GM19452 (cell line): ENCODE measurements around the gene TBC1D2.

Experiments used
- ATAC-seq: cut with Tn5 transposase; IDR thresholded peaks from one replicate; pipeline ENCODE4 v1.9.1; 2021; ENCODE audit not compliant: unreplicated experiment

The TBC1D2 gene

DNA sequence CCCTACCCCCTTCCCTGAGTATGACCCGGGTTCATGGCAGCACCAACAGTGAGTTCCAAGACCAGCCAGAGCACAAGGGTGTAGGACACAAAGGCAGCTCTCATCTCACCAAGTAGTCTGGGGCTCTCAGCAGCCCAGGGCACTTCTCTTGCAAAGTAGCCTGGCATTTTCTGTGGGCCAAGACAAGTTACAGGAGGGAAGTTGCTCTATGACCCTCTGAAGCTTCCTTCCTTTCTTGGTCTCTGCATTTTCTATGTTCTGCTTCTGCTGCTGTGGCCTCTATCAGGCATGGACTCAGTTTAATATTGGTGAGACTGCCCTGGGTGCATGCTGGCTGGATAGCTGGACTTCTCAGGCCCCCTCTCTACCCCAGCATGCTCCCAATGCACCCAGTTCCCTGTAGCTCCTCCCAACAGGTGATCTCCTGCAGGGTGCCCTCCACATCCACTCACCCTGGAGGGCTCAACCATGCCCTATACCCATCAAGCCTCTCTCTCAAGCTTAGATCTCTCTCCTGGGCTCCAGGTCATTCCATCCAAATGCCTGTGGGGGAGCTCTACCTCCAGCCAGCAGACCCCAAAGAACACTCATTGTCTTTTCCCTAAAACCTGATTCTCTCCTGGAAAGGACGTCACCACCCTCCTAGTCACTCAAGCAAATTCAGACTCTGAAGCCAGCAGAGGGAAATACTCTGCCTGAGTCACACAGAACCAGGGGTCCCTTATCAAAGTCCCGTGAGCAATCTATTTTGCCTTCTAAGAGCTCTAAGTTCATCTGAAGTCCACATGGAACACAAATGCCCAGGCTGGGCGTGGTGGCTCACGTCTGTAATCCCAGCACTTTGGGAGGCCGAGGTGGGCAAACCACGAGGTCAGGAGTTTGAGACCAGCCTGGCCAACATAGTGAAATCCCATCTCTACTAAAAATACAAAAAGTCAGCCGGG lies 13.8 kb downstream of the TBC1D2 start:
- no peak for ATAC-seq

DNA sequence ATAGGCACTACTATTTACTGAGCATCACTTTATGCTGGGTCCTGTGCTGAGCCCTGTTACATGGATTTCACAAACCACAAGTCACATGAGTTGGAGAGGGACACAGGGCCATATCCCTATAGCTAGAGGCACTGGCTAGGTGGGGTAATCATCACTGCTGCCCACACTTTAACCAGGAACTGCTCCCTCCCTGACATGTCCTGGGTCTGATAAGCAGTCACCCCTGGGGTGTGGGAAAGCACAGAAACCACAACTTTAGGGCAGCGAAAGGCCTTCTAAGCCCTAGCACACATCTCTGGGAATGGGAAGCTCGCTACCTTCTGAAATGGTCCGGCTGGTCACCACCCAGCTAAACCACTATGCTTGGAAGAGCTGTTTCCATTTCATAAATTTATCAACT lies 15.0 kb downstream of the TBC1D2 start:
- no peak for ATAC-seq

DNA sequence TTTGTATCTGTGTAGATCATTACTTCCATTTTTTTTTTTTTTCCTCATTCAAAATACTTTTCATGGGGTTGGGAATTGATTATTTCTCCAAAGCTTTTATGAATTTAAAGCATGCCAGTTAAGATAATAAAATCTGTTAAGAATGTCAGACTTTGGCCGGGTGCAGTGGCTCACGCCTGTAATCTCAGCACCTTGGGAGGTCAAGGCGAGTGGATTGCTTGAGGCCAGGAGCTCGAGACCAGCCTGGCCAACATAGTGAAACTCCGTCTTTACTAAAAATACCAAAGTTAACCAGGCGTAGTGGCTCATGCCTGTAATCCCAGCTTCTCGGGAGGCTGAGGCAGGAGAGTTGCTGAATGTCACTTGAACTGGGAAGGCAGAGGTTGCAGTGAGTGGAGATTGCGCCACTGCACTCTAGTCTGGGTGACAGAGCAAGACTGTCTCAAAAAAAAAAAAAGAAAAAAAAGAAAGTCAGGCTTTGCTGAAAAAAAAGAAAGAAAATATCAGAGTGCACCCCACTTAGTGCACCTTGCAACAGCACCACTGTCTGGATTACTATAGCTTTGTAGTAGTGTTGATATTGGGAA lies 18.5 kb downstream of the TBC1D2 start:
- no peak for ATAC-seq

DNA sequence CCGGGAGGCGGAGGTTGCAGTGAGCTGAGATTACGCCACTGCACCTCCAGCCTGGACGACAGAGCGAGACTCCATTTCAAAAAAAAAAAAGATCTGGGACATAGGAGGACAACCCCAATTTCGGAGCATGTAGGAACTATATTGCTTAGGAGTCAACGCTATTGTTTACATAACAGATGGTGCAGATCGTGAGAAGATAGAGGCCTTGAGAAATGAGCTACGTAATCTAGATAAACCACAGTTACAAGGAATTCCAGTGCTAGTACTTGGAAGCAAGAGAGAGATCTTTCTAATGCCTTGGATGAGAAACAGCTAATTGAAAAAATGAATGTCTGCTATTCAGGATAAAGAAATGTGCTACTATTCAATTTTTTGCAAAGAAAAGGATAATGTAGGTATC lies 20.3 kb downstream of the TBC1D2 start:
- no peak for ATAC-seq

DNA sequence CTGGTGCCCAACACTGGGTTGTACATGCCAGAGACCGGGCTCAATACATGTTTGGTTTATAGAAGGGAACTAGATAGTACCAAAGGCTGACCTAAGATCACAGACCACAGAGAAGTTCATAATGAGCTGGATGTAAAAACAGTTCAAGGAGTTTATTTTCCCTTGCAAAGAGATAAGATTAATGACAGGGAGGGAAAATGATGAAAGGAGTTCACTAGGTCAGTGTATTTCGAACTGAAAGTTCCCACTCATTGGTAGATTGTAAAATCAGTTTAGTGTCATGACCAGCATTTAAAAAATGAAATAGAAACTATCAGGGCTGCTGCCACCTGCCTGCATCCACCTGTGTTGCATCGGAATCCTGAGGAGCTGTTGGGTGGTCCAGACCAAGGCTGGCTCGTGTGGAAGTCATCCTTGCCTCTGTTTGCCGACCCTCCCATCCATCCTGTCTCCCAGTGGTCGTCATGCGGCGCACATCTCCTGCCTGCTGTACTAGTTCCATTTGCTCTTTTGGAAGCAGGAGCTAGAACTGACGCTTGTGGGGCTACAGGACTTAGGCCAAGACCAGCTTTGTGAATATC lies 21.1 kb downstream of the TBC1D2 start:
- no peak for ATAC-seq

DNA sequence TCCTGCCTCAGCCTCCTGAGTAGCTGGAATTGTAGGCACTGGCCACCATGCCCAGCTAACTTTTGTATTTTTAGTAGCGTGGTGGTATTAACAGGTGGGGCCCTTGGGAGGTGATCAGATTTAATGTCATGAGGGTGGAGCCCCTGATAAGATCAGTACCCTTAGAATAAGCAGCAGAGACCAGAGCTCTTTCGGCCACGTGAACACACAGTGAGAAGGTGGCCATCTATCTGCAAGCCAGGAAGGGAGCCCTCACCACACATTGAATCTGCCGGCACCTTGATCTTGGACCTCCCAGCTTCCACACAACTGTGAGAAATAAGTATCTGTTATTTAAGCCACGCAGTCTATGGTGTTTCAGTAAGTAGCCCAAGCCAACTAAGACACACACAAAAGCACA lies 22.5 kb downstream of the TBC1D2 start:
- no peak for ATAC-seq

DNA sequence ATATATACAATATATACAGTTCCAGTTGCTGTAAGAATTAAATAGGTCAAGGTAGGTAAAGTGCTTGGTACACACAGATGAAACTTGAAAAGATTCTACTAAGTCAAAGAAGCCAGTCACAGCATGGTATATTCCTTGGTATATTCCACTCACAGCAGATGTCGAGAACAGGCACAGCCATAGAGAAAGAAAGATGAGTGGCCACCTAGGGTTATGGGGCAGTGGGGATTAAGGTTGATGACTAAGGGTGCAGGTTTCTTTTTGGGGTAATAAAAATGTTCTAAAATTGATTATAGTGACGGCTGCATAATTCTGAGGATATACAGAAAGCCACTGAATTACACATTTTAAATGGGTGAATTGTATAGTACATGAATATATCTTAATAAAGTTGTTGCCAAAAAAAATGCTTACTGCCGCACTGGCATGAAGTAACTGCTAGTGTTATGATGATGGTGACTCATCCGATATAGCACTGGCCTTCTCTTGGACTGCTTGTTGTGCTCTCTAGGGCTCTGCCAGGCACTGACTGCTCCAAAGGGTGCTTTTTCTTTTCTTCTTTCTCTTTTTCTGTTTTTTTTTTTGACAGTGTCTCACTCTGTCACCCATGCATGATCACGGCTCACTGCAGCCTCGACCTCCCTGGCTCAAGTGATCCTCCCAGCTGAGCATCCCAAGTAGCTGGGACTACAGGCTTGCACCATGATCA lies 23.5 kb downstream of the TBC1D2 start:
- ATAC-seq = no peak

DNA sequence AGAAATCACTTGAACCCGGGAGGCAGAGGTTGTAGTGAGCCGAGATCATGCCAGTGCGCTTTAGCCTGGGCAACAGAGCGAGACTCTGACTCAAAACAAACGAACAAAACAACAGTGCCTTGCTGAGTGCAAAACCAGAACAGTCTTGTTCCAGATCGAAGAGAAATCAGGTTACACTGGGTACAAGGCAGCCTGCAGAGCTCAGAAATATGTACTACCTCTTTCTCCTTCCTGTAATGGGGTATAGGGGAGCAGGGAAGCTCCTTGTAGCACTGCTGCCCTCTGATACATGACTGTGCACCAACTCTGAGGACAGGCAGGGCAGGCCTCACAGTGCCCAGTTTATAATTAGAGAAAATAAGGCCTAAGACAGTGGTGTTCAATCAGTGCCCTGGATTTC lies 24.7 kb downstream of the TBC1D2 start:
- no peak for ATAC-seq

DNA sequence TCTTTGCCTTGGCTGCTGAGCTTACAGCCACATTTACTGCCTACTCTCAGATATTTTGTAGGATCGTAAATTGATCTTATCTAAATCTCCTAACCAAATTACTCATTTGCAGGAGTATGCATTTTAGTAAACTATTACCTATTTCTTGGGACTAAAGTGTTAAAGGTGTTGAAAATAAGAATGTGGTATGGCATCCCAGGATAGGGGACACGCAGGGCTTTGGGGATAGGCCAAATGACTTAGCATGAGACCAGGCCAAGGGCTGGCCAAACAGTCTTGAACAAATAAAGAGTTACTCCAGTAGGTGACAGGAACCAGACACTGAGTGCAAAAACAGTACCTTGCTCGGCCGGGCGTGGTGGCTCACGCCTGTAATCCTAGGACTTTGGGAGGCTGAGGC lies 25.1 kb downstream of the TBC1D2 start:
- ATAC-seq = no peak

DNA sequence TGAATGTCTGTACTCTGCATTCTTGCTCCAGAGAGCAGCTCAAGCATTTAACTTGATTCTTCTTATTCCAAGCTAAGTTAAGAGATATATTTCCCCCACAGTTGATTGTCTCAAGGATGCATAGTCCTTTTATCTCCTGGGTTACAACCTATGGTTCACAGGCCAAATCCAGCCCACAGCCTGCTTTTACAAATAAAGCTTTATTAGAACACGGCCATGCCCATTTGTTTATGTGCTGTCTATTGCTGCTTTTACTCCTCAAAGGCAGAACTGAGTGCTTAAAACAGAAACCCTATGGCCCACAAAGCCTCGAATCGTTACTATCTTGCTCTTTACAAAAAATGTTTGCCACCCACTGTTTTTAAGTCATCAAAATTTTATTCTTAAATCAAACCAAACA lies 25.8 kb downstream of the TBC1D2 start:
- ATAC-seq = no peak

DNA sequence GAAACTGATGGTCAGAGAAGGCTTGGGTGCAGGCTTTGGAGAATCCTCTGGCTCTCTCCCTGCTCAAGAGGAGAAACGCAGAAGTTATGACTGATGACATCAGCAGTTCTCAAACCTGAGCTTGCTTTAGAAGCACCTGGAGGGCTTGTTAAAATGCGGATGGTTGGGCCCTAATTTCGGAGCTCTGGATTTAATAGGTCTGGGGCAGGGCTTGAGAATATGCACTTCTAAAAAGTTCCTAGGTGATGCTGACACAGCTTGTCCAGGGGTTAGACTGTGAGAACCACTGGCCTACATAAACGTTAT lies 26.4 kb downstream of the TBC1D2 start:
- ATAC-seq = no peak

DNA sequence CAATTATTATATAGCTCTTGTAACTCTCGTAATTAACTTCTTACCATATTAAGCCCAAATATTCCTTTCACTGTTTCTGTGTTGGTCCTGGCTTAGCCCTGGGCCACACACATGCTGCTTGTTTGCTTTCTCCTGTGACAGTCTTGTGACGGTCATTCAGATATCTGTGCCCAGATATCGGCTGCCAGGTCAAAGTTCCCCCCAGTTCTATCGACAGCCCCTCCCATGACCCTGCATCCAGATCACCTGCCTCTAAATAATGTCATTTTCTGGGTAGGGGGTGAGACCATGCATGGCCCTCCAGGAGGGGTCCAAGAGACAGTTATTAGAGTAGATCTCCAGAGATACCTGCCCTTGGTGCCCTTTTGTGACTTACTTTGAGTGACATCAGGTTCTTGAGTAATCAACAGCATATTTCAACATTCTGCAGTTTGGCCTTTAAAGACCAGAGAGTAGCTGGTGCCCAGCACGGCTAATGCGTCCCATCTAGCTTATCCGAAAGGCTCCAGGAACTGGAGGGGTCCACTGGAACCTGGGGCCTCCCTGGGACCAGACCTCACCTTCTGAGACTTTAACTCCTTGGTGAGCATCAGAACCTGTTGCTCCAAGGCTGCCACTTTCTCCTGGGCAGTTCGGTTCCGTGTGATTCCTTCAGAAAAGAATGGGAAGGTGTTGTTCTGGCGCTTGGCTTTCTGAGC lies 26.9 kb downstream of the TBC1D2 start:
- ATAC-seq = no peak

DNA sequence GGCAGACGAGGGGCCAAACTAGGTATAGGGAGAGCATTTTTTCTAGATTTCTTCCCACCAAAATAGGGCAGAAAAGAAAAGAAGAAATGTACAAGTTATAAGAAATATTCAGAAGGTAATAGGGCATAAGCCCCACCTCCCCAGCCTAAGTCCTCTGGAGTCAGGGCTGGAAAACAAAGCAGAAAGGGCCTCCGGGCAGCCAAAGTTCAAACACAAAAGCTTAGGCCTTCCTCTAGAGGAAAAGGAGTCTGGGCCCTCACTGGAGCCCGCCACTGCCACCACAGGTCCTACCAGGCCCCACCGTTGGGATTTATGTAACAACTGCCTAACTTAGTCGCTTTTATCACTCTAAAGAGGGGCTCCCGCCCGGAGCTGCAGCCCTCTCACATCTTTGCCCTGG lies 27.6 kb downstream of the TBC1D2 start:
- no peak for ATAC-seq

DNA sequence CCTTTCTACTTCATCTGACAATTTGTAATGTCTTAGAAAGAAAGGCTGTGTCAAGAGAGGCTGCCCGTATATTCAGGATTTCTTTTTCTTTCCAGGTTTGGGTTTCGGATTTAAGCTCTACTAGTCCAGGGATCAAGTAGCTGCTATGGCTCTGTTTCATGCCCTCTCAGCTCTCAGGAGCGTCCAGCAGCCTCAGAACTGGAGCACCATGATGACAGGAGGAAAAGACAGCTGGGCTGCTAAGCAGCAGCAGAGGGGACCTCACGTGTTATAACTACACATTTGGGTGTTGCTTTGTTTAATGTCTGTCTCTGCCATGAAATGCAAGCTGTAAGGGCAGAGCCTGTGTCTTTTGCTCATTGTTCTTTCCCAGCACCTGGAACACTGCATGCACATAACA lies 28.5 kb downstream of the TBC1D2 start:
- no peak for ATAC-seq

DNA sequence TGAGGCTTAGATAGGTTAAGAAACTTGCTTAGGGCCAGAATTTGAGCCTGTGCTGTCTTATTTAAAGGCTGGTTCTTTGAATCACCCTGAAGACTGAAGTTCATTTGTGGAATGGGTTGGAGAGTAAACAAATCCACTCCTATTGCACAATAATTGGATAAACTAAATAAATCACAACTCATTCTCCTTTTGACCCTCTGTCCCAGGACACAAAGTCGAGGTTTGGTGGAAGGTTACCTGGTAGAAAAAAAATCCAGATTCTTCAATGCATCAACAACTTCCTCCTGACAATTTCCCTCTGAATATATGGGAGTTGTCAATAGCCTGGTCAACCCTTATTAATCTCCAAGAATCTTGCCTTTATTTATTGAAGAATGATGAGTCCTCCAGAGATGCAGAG lies 28.9 kb downstream of the TBC1D2 start:
- ATAC-seq = no peak

DNA sequence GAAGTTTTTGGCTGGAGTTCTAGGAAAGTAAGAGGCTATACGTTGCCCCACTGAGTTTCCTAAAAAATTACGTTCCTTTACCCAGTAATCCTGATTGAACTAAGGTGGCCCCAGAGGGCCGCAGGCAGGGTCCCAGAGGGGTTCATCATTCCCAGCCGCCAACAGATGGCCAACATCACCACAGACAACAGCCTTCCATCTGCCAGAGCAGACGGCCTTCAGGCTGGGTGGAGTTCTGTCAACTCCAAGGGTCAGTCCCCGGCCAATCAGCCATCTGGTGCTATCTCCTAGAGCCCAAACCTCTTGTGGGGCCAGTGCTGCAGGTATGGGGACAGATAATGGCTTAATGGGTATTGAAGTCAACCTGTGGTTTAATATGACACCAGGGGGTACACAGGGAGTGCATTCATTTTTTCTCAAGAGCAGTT lies 30.4 kb downstream of the TBC1D2 start:
- no peak for ATAC-seq

DNA sequence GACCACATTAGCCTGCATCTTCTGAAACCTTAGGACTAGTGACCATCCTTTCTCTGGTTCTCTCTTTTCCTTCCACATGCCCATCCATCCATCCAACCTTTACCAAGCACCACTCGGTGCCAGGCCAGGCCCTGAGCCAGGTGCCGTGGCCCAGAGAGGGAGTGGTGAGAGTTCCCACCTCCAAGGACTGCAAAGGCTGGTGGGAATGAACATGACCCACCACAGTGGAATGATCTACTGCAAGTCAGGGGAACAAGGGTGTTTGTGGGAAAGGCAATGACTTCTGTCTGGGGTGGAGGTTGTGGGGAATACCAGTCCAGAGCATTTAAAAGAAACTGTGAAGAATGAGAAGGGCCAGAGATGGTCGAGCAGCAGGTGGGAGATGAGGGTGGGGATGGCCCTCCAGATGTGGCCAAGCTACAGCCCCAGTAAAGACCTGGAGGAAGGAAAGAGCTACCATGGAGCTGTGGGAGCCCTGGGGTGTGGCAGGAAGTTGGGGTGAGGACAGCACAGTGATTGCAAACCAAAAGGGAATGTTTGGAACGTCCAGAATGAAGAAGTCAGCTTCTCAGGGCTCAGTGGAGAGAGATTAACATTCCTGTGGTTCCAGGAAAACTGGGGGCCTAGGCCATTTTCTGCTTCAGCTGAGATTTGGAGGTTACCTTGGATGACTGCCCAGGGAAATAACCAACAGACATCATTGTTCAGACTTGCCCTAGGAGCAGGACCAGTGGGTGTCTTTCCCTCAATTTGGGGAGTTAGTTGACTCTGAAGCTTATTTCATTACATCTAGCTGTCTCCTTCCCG lies 32.4 kb downstream of the TBC1D2 start:
- ATAC-seq = no peak

DNA sequence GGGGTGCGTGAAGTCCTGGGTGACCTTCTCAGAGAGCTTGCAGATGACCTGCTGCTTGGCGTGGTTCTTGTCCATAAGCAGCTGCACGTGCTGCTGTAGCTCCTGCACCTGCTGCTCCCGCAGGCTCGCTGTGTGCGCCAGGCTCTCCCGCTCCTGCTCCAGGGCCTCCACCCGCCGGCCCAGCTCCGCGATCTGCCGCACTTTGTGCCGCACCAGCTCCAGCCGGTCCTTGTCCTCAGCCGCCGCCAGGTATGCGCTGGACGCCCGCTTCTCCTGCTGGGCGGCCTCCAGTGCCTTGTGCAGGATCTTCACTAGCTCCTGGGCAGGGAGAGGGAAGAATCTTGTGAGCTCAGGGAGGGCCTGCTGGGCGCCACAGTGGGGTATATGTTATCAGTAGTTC lies 34.5 kb downstream of the TBC1D2 start:
- ATAC-seq = no peak

DNA sequence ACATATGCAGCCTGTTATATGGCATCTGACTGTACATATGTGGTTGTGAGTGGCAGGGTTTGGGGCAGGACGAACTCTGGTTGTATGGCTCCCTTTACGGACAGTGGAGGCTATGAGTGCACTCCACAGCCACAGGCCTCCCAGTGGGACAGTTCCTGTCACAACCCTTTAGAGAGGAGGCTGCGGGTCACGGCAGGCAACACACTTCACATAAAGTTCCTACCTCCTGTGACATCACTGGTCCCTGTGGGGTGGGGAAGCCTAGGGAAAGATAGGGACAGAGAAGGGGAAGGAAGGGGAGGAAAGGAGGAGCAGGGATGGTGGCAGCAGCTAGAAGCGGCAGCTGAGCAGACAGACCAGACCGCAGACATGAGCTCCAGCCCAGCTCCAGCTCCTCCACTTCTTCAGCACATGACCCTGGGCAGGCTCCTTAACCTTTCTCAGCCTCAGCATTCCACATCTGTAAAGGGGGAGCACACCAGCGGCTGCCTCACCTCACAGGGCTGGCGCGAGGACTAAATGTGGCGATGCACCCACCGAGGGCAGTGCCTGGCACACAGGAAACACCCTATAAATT lies 35.6 kb downstream of the TBC1D2 start:
- no peak for ATAC-seq

DNA sequence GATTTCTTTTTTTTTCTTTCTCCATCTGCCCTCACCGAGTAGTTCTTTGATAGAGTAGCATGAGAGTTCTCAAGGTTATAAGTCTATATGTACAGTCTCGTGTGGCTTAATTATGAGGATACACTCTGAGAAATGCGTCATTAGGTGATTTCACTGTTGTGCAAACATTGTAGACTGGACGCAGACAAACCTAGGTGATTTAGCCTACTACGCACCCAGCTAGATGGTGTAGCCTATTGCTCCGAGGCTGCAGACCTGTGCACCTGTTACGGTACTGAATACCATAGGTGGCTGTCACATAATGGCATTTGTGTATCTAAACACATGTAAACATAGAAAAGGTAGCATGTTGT lies 36.1 kb downstream of the TBC1D2 start:
- no peak for ATAC-seq
